Esophagus squamous epithelium (tissue), 4 donors: ENCODE data around the gene GPR78.

Experiments
- POLR2A ChIP-seq, 4 donors: fragments of 450-650 bp; IDR thresholded peaks; one replicate each; pipeline ENCODE4 v1.6.1; 2017; ENCODE audit warnings: antibody characterized with exemption in 4 of 4, mild to moderate bottlenecking in 4 of 4, moderate library complexity in 3 of 4
- TF ChIP-seq, protein P1 (sequence below), 6 experiments: fragments of 450-650 bp in 4 of 6; fragments of 200-600 bp in 2 of 6; sonication (generic) in 2 of 6; IDR thresholded peaks; one replicate each; pipeline ENCODE4 v1.5.1; 2016 to 2019; ENCODE audit warnings: antibody characterized with exemption in 6 of 6, mild to moderate bottlenecking in 4 of 6, moderate library complexity in 4 of 6

DNA sequence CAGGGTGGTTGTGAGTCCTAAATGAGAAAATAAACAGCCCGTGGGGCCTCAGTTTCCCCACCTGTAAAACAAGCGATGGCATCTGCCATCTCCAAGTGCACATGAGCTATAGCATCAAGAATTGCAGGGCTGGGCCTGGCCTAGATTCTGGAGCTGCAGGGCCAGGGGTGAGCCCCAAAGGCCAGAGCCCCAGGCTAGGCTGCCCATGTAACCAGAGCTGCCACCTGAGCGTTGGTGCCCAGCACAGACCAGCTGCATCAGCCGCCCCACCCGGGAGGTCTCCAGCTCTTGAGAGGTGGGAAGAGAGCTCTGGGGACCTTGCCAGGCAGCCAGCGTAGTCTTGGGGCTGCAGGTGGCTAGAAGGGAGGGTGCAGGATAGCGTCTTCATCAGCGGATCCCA lies 27.0 kb upstream of the GPR78 start:
- TF ChIP-seq, protein P1, sequence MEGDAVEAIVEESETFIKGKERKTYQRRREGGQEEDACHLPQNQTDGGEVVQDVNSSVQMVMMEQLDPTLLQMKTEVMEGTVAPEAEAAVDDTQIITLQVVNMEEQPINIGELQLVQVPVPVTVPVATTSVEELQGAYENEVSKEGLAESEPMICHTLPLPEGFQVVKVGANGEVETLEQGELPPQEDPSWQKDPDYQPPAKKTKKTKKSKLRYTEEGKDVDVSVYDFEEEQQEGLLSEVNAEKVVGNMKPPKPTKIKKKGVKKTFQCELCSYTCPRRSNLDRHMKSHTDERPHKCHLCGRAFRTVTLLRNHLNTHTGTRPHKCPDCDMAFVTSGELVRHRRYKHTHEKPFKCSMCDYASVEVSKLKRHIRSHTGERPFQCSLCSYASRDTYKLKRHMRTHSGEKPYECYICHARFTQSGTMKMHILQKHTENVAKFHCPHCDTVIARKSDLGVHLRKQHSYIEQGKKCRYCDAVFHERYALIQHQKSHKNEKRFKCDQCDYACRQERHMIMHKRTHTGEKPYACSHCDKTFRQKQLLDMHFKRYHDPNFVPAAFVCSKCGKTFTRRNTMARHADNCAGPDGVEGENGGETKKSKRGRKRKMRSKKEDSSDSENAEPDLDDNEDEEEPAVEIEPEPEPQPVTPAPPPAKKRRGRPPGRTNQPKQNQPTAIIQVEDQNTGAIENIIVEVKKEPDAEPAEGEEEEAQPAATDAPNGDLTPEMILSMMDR (IDR thresholded peaks at IDR 0.05) = no peak
- no peak for TF ChIP-seq POLR2A (IDR thresholded peaks at IDR 0.05)
